ENCODE results near the gene LDLRAD4. TPM values are rescaled to one million over a fixed set of nuclear protein-coding genes. Genes with fewer than 3 reads are reported as not detected.

LDLRAD4 gene
- total RNA-seq, 4 donors from 2014 or later, result 2.7 to 22.5 (median 10.8) TPM

- 87 to 88% methylated on average over 13 of the region's 13 CpGs for WGBS, 2 donors
- H3K4me3 ChIP-seq (ENCODE audit: low read depth, poor library complexity, severe bottlenecking), result no peak overlapping the region
- TF ChIP-seq CTCF (IDR thresholded peaks at IDR 0.05), result no peak
- intact Hi-C loops (cut with DNase I; ENCODE audit: low total_unique reads), result no loop called here
- DNase-seq (ENCODE audit: low spot score in 2 of 2), result no peak
Observed at GRCh38 chr18:13309748-13310670, 91.4 kb downstream of the LDLRAD4 start.

- DNase-seq (ENCODE audit: low spot score in 2 of 2), result no peak
- TF ChIP-seq POLR2A (IDR thresholded peaks at IDR 0.05) (no peak), CTCF (IDR thresholded peaks at IDR 0.05) (no peak)
- H3K4me3 ChIP-seq (ENCODE audit: low read depth, poor library complexity, severe bottlenecking), result no peak overlapping the region
- intact Hi-C loops (cut with DNase I; ENCODE audit: low total_unique reads), result no loop called here
- 99% methylated on average over 10 of the region's 10 CpGs for WGBS, 2 donors
Observed at GRCh38 chr18:13311193-13311592, 92.6 kb downstream of the LDLRAD4 start.

GRCh38 chr18:13312515-13312914 lies 94.0 kb downstream of the LDLRAD4 start:
- intact Hi-C loops (cut with DNase I; ENCODE audit: low total_unique reads), result no loop called here
- no peak overlapping the region for H3K4me3 ChIP-seq (ENCODE audit: low read depth, poor library complexity, severe bottlenecking)
- DNase-seq (ENCODE audit: low spot score in 2 of 2), result no peak
- TF ChIP-seq POLR2A (IDR thresholded peaks at IDR 0.05), result no peak
- TF ChIP-seq CTCF (IDR thresholded peaks at IDR 0.05), result no peak
- WGBS, 2 donors, result 97 to 98% methylated on average over 4 of the region's 4 CpGs

- 82 to 87% methylated on average over 19 of the region's 19 CpGs for WGBS, 2 donors
- intact Hi-C loops (cut with DNase I; ENCODE audit: low total_unique reads), result no loop called here
- TF ChIP-seq POLR2A (IDR thresholded peaks at IDR 0.05) (no peak), CTCF (IDR thresholded peaks at IDR 0.05) (no peak)
- H3K4me3 ChIP-seq (ENCODE audit: low read depth, poor library complexity, severe bottlenecking), result no peak overlapping the region
- DNase-seq (ENCODE audit: low spot score in 2 of 2), result no peak
Observed at GRCh38 chr18:13313006-13313686, 94.6 kb downstream of the LDLRAD4 start.

DNA sequence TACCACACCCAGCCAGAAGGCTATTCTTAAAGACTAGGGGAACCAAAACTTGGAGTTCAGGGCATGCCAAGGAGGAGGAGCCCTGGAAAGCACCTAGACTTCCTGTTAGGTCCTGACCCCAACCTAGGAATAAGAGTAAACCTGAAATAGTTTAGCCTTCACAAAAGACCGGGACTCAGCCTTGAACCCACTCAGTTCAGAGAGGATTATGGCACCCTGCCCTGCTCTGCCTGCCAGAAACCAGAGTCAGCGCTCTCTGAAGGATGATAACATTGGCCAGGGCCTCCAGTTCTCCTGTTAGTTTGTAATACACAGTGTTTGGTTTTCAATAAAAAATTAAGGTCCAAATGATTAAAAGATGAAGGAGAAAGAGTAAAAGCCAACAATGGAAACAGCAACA lies 96.4 kb downstream of the LDLRAD4 start:
- intact Hi-C loops (cut with DNase I; ENCODE audit: low total_unique reads), result no loop called here
- H3K4me3 ChIP-seq (ENCODE audit: low read depth, poor library complexity, severe bottlenecking), result no peak overlapping the region
- 93 to 97% methylated on average over 2 of the region's 2 CpGs for WGBS, 2 donors
- no peak for DNase-seq (ENCODE audit: low spot score in 2 of 2)
- TF ChIP-seq CTCF (IDR thresholded peaks at IDR 0.05), result no peak
- no peak for TF ChIP-seq POLR2A (IDR thresholded peaks at IDR 0.05)

Data from lower leg skin (tissue), 4 donors.